ENCODE results near the gene BLOC1S2. TPM values are rescaled to one million over a fixed set of nuclear protein-coding genes. Genes with fewer than 3 reads are reported as not detected.
A peak's percentile ranks its signal among the peaks of the same experiment; 100 is the strongest.

Gene BLOC1S2
- total and polyA plus RNA-seq, 2 donors from 2014 or later = 31.8 to 56.3 TPM

GRCh38 chr10:100232101-100232500, 54.4 kb downstream of the BLOC1S2 start:
- DNase-seq (peak in 1 of 5 donors; percentile 22), FAIRE-seq (no peak)
- no peaks in the 10 kb centered on the region for H3K9me3 ChIP-seq (ENCODE audit: control insufficient read depth in 2 of 3, insufficient read depth in 1 of 3, low read length in 3 of 3)
- no peak overlapping the region for H3K4me3 ChIP-seq (ENCODE audit: low read length in 3 of 3)
- peaks cover 0 to 6% (median 5%) of the 10 kb centered on the region in 3 donors for H3K4me1 ChIP-seq (ENCODE audit: control insufficient read depth in 2 of 3, insufficient read depth in 2 of 3, low read depth in 1 of 3, low read length in 3 of 3)
- no peak overlapping the region for H3K9ac ChIP-seq (ENCODE audit: low read length in 3 of 3)
- H3K27me3 ChIP-seq (ENCODE audit: control insufficient read depth, insufficient read depth, low read length) = no peaks in the 10 kb centered on the region
- H3K36me3 ChIP-seq (ENCODE audit: control insufficient read depth in 2 of 3, insufficient read depth in 3 of 3, low read length in 3 of 3) = peaks cover 10 to 23% (median 13%) of the 10 kb centered on the region in 3 donors
- no peak overlapping the region for H3K27ac ChIP-seq (ENCODE audit: low read depth in 2 of 2, low read length in 2 of 2)
- TF ChIP-seq CTCF (IDR thresholded peaks at IDR 0.05; ENCODE audit: borderline replicate concordance, extremely low read depth, insufficient read depth) = no peak
- intact Hi-C loops (cut with DNase I) = no loop called here

DNA sequence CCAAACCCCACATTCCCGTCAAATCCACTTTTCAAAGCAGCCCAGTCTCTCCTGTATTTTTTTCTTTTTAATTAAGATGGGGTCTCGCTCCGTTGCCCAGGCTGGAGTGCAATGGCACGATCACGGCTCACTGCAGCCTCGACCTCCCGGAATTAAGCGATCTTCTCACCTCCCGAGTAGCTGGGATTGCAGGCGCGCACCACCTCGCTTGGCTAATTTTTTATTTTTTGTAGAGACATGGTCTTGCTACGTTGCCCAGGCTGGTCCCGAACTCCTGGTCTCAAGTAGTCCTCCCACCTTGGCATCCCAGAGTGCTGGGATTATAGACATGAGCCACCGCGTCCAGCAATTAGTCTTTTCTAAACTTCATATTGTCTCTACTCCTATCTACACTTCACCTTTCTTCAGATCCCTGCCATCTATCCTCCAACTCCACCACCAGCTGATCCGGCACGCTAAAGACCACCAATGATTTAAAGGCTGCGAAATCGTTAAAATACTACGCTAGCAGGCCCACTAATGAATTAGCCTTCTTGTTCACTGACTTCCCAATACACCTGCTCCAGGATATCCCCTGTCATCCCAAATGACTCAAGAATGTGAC, 56.6 kb downstream of the BLOC1S2 start:
- no peak for TF ChIP-seq CTCF (IDR thresholded peaks at IDR 0.05; ENCODE audit: borderline replicate concordance, extremely low read depth, insufficient read depth)
- intact Hi-C loops (cut with DNase I) = no loop called here

DNA sequence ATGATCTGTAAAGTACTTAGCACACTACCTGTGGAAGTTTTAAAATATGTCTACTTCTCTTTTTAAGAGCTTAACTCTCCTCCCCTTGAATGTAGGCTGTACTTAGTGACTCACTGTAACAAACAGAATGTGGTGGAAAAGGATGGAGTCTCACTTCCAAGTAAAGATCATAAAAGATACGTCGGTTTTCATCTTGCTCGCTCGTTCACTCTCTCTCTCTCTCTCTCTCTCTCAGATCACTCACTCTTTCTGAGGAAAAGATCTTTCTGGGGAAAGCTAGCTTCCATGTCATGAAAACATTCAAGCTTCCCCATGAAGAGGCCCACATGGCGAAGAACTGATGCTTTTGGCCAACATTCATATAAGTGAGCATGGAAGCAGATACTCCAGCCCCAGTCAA, 62.6 kb downstream of the BLOC1S2 start:
- no peak for FAIRE-seq

More for the DNA sequence above, 56.6 kb downstream of the BLOC1S2 start:
- no peak for DNase-seq
- Histone ChIP-seq H3K27me3 (ENCODE audit: control insufficient read depth, insufficient read depth, low read length) (no peaks in the 10 kb centered on the region), H3K9me3 (ENCODE audit: control insufficient read depth in 2 of 3, insufficient read depth in 1 of 3, low read length in 3 of 3) (no peaks in the 10 kb centered on the region), H3K4me3 (ENCODE audit: low read length in 3 of 3) (peak overlapping the region; percentile 87 to 99 (median 97)), H3K27ac (ENCODE audit: low read depth in 2 of 2, low read length in 2 of 2) (peak overlapping the region in 1 of 2 donors; percentile 72), H3K36me3 (ENCODE audit: control insufficient read depth in 2 of 3, insufficient read depth in 3 of 3, low read length in 3 of 3) (peaks cover 5 to 17% (median 7%) of the 10 kb centered on the region in 3 donors), H3K9ac (ENCODE audit: low read length in 3 of 3) (peak overlapping the region in 2 of 3 donors; percentile 73 to 80), H3K4me1 (ENCODE audit: control insufficient read depth in 2 of 3, insufficient read depth in 2 of 3, low read depth in 1 of 3, low read length in 3 of 3) (peaks cover 0 to 6% (median 5%) of the 10 kb centered on the region in 3 donors)
- FAIRE-seq = no peak

More for the DNA sequence above, 62.6 kb downstream of the BLOC1S2 start:
- Histone ChIP-seq H3K4me1 (ENCODE audit: control insufficient read depth in 2 of 3, insufficient read depth in 2 of 3, low read depth in 1 of 3, low read length in 3 of 3) (peaks cover 0 to 6% (median 3%) of the 10 kb centered on the region in 3 donors), H3K4me3 (ENCODE audit: low read length in 3 of 3) (no peak overlapping the region), H3K9ac (ENCODE audit: low read length in 3 of 3) (no peak overlapping the region), H3K27ac (ENCODE audit: low read depth in 2 of 2, low read length in 2 of 2) (no peak overlapping the region), H3K36me3 (ENCODE audit: control insufficient read depth in 2 of 3, insufficient read depth in 3 of 3, low read length in 3 of 3) (peaks cover 0 to 33% (median 14%) of the 10 kb centered on the region in 3 donors), H3K9me3 (ENCODE audit: control insufficient read depth in 2 of 3, insufficient read depth in 1 of 3, low read length in 3 of 3) (no peaks in the 10 kb centered on the region), H3K27me3 (ENCODE audit: control insufficient read depth, insufficient read depth, low read length) (no peaks in the 10 kb centered on the region)
- no peak for TF ChIP-seq CTCF (IDR thresholded peaks at IDR 0.05; ENCODE audit: borderline replicate concordance, extremely low read depth, insufficient read depth)
- DNase-seq = no peak
- intact Hi-C loops (cut with DNase I) = no loop called here

Other genes with a start within 250 kb of the BLOC1S2 start
- not detected for gene CPN1, start 204.8 kb downstream of the BLOC1S2 start, total RNA-seq
- 0.43 TPM for gene CPN1, start 204.8 kb downstream of the BLOC1S2 start, polyA plus RNA-seq (ENCODE audit: insufficient read depth, low read depth, low replicate concordance)
- 23.7 TPM for gene ERLIN1, start 100.7 kb downstream of the BLOC1S2 start, total RNA-seq
- gene ERLIN1, start 100.7 kb downstream of the BLOC1S2 start, polyA plus RNA-seq (ENCODE audit: insufficient read depth, low read depth, low replicate concordance) = 9.0 TPM
- gene CHUK, start 57.1 kb downstream of the BLOC1S2 start, total RNA-seq = 19.6 TPM
- 13.4 TPM for gene CHUK, start 57.1 kb downstream of the BLOC1S2 start, polyA plus RNA-seq (ENCODE audit: insufficient read depth, low read depth, low replicate concordance)
- gene CWF19L1, start 19.0 kb downstream of the BLOC1S2 start, total RNA-seq = 25.0 TPM
- gene CWF19L1, start 19.0 kb downstream of the BLOC1S2 start, polyA plus RNA-seq (ENCODE audit: insufficient read depth, low read depth, low replicate concordance) = 18.0 TPM
- gene PKD2L1, start 43.5 kb upstream of the BLOC1S2 start, total RNA-seq = not detected
- 0.17 TPM for gene PKD2L1, start 43.5 kb upstream of the BLOC1S2 start, polyA plus RNA-seq (ENCODE audit: insufficient read depth, low read depth, low replicate concordance)
- 8.7 TPM for gene SCD, start 60.6 kb upstream of the BLOC1S2 start, total RNA-seq
- 10.7 TPM for gene SCD, start 60.6 kb upstream of the BLOC1S2 start, polyA plus RNA-seq (ENCODE audit: insufficient read depth, low read depth, low replicate concordance)
- gene WNT8B, start 176.3 kb upstream of the BLOC1S2 start, total RNA-seq = not detected
- 0.60 TPM for gene WNT8B, start 176.3 kb upstream of the BLOC1S2 start, polyA plus RNA-seq (ENCODE audit: insufficient read depth, low read depth, low replicate concordance)
- gene SEC31B, start 233.2 kb upstream of the BLOC1S2 start, total RNA-seq = 10.6 TPM
- gene SEC31B, start 233.2 kb upstream of the BLOC1S2 start, polyA plus RNA-seq (ENCODE audit: insufficient read depth, low read depth, low replicate concordance) = 5.6 TPM
- gene NDUFB8, start 243.2 kb upstream of the BLOC1S2 start, total RNA-seq = 162 TPM
- 638 TPM for gene NDUFB8, start 243.2 kb upstream of the BLOC1S2 start, polyA plus RNA-seq (ENCODE audit: insufficient read depth, low read depth, low replicate concordance)
- 40.6 TPM for gene HIF1AN, start 249.3 kb upstream of the BLOC1S2 start, total RNA-seq
- gene HIF1AN, start 249.3 kb upstream of the BLOC1S2 start, polyA plus RNA-seq (ENCODE audit: insufficient read depth, low read depth, low replicate concordance) = 10.9 TPM